ENCODE results near the gene MDFI.

MDFI gene

GRCh38 chr6:41674231-41675000 is 36.1 kb downstream of the MDFI start:
- DNase-seq, result no peak

DNA sequence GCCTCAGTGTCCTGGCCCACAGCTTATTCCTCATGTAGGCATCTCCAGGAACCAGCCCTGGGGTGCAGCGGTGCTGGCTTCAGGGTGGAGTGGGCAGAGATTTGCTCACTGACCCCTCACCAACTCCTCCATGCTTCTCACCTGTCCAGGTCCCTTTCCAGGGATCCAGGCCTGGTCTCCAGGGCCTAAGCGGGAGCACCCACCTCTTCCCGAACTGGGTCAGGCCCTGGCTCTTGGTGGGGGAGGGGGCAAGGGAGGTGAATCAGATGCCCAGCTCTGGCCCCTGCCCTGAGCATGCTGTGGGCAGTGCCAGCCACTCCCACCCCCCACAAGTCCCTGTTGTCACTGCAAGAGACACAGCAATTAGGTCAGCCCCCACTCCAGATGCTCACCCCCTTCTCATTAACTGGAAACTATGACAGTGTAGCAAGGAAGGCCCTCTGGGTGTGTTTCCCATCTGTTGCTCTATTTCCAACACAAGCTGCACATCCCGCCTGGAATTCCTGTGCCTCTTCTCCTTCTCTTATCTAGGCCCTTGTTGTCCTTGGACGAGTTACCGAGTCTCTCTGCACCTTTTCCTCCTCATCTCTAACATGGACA is 37.0 kb downstream of the MDFI start:
- no peak for DNase-seq

GRCh38 chr6:41675992-41676391 is 37.7 kb downstream of the MDFI start:
- DNase-seq, result no peak

- no peak for DNase-seq
Measured at GRCh38 chr6:41676431-41676830, 38.2 kb downstream of the MDFI start.

- no peak for DNase-seq
Measured at GRCh38 chr6:41677124-41677921, 39.1 kb downstream of the MDFI start.

GRCh38 chr6:41678511-41679084 is 40.3 kb downstream of the MDFI start:
- DNase-seq, result no peak

DNA sequence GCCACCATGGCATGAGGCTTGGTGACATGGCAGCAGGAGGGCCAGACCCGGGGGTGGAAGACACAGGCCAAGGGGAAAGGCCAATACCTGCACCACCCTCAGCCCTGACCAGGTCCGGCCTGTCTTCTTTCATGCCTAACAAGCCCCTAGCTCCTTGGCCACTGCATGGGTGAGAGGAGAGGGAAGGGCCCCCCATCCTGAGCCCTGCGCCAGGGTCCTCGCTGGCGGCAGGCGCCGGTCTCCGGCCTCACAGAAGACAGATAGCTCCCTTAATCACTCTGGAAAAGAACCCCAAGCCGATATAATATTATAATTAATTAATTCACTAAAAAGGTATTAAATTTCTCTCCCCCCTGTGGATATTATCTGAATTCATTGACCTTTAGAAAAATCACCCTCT is 41.4 kb downstream of the MDFI start:
- DNase-seq, result no peak

- no peak for DNase-seq
Measured at GRCh38 chr6:41680182-41680965, 42.1 kb downstream of the MDFI start.

- DNase-seq, result peak; percentile 95
Measured at GRCh38 chr6:41682056-41682477, 43.8 kb downstream of the MDFI start.

GRCh38 chr6:41682497-41683272 is 44.4 kb downstream of the MDFI start:
- no peak for DNase-seq

GRCh38 chr6:41683273-41683522 is 44.9 kb downstream of the MDFI start:
- no peak for DNase-seq

GRCh38 chr6:41683523-41684310 is 45.4 kb downstream of the MDFI start:
- DNase-seq, result peak; percentile 90

- DNase-seq, result no peak
Measured at GRCh38 chr6:41684311-41685180, 46.3 kb downstream of the MDFI start.

DNA sequence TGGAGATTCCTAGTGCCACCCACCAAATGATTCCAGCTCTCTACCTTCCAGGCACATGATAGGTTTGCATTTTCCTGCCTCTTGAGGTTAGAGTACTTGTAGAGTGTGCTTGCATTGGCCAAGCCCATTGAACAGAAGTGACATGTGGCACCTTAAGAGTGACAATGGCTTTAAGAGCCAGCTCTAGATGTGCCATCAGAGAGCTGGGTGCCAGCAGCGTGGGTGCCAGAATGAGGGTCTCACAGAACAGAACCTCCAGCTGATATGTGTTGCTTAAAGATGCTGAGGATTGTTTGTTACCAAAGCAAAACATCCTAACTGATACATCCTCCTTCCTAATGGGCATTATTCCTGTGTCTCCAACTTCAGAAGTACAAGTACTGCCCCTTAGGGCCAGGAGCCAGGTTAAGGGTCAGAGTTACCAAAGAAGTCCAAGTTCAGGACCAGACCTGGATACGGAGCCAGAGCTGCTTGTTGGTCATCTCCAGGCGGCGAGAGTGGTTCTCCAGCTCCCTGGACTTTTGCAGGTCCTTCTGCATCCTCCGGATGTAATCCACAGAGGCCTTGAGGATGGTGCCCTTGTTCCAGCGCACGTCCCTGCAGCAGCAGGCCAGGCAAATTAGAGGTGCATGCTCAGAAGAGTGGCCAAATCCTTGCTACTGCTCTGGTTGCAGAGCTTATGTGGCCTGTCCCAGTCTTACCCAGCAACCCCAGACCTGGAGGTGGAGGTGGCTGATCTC is 47.5 kb downstream of the MDFI start:
- no peak for DNase-seq

DNA sequence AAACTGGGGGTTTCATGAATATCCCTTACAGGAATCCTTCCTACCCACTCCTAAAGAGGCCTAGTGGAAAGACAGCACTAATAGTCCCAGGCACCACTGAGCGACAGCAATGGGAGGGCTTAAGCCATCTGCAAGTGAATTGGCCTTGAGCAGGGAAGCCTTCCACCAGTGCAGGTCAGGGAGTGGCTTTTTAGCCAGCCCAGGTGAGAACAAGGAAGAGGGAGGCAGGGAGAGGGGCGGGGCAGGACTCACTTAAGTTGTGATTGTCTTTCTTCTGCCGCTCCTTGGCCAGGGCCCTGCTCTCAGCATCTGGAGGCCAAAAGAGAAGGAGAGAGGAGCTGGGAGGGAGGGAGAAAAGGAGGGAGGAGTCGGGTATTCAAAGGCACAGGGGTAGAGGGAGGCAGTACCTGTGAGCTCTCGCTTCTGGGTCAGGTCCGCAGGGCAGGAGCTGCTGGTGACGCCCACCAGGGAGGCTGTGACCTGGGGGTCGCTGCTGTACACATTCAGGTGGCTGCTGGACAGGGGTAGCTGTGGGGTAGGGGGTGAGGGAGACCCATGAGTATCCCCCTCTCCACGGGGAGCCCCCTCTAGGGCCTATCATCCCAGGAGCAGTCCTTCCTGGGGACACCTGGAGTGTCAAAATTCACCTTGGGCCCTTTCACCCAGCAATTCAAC is 49.4 kb downstream of the MDFI start:
- DNase-seq, result peak; percentile 18

GRCh38 chr6:41688256-41688965 is 50.1 kb downstream of the MDFI start:
- DNase-seq, result peak; percentile 27

GRCh38 chr6:41689171-41690008 is 51.1 kb downstream of the MDFI start:
- peak; percentile 22 for DNase-seq
